GM12864 (cell line): Measurements from ENCODE around the gene OR56B4.

Source experiments
- DNase-seq: peaks from one replicate; pipeline ENCODE4 v3.0.0-alpha.2; 2011; ENCODE audit warnings: low read depth
- H3K4me3 ChIP-seq: 2 replicates; pipeline ENCODE4 v1.5.1; 2011; ENCODE audit warnings: mild to moderate bottlenecking, low read depth, low read length, control low read depth
- TF ChIP-seq, protein P1 (sequence below): IDR thresholded peaks from 2 replicates; pipeline ENCODE4 v1.5.1; 2011; ENCODE audit warnings: low read depth, mild to moderate bottlenecking, moderate library complexity, low read length, control low read depth, inconsistent platforms; ENCODE audit errors: missing control alignments

The OR56B4 gene

DNA sequence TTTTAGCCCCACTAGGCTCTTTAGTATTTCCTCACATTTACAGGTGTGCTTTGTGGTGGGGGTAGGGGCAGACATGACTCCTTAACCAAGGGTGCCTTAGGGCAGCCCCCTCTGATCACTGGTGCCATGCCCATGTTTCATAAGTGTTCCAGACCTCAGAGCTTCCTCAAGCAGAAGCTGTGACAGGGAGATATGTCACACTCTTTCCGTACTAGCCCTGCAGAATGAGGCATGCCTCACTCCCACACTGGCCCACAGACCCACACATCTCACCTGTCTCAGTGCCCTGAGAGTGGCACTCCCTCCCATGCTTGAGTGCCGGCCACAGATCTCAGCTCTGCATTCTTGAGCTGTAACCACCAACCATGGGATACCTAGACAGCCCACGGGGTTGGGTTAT, 22.9 kb upstream of the OR56B4 start:
- H3K4me3 ChIP-seq, result no peak overlapping the region
- TF ChIP-seq, protein P1, sequence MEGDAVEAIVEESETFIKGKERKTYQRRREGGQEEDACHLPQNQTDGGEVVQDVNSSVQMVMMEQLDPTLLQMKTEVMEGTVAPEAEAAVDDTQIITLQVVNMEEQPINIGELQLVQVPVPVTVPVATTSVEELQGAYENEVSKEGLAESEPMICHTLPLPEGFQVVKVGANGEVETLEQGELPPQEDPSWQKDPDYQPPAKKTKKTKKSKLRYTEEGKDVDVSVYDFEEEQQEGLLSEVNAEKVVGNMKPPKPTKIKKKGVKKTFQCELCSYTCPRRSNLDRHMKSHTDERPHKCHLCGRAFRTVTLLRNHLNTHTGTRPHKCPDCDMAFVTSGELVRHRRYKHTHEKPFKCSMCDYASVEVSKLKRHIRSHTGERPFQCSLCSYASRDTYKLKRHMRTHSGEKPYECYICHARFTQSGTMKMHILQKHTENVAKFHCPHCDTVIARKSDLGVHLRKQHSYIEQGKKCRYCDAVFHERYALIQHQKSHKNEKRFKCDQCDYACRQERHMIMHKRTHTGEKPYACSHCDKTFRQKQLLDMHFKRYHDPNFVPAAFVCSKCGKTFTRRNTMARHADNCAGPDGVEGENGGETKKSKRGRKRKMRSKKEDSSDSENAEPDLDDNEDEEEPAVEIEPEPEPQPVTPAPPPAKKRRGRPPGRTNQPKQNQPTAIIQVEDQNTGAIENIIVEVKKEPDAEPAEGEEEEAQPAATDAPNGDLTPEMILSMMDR, result no peak
- no peak for DNase-seq

DNA sequence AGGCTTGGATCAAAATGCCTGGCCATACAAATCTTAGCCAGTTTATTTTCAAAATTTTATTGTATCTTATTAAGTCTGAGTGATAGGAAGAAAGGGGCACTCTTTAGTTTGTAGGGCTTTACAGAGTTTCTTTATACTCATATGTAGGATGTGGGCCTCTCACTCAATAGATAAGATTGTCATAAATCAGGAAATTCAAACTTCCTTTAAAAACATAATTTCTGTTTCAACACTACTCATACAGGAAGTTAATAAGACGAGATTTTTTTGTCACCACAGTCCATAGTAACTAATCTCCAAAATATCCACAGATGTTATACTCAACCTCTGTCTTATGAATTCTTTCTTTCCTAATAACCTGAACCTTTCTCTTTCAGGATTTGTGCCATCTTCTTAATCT, 13.3 kb upstream of the OR56B4 start:
- H3K4me3 ChIP-seq, result no peak overlapping the region
- TF ChIP-seq, protein P1, result no peak
- no peak for DNase-seq

DNA sequence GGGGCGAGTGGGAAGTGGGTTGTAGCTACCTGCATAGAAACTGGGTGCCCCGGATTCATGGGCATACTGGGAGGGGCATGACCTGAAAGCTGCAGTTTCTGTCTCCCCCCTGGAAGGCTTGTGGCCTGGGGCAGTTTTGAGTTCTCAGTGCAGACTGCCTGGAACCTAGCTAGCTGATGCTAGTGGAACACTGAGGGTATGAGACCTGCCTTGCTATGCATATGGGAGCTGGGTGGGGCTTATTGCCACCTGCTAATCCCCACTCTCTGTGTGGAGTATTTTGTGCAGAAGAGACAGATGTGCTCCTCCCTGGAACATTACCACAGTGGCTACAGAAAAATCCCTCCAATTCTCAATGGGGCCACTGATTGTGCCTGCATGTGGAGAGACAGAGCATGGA, 11.7 kb upstream of the OR56B4 start:
- no peak overlapping the region for H3K4me3 ChIP-seq
- TF ChIP-seq, protein P1, result no peak
- no peak for DNase-seq

DNA sequence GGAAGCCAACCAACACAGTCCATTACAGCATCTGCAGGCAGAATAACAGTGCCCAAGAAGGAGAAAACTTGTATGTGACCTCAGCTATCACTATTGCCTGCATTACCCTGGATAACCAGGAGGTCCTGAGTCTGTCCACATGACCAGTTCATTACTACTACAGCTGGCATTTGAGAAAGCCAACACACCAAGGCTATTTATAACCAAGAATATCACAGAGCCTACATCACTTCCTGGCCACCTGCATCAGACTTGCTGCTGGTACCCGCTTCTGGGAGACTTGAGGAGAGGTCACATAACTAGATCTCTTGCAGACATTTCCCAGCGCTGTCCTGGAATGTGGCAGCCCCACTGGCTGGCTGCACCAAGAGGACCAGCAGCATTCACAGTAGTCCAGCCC, 11.1 kb upstream of the OR56B4 start:
- no peak for DNase-seq
- TF ChIP-seq, protein P1, result no peak
- H3K4me3 ChIP-seq, result no peak overlapping the region

- DNase-seq, result no peak
- H3K4me3 ChIP-seq, result no peak overlapping the region
- TF ChIP-seq, protein P1, result no peak
These were observed 7.9 kb upstream of the OR56B4 start for GRCh38 chr11:6099577-6099976.

- DNase-seq, result no peak
- TF ChIP-seq, protein P1, result no peak
- H3K4me3 ChIP-seq, result no peak overlapping the region
These were observed 2.5 kb downstream of the OR56B4 start for GRCh38 chr11:6110011-6110410.

- TF ChIP-seq, protein P1, result no peak
- no peak overlapping the region for H3K4me3 ChIP-seq
- DNase-seq, result no peak
These were observed 4.2 kb downstream of the OR56B4 start for GRCh38 chr11:6111673-6112072.
